HG03095 (cell line): ENCODE measurements around the gene CNTD1.
"Not testable (repeated sequence)": the region's sequence is repeated elsewhere in the genome, so short reads cannot be mapped to it uniquely, and the experiment has no call there.

Source experiments
- ATAC-seq: cut with Tn5 transposase; IDR thresholded peaks from one replicate; pipeline ENCODE4 v1.9.1; 2021; ENCODE audit warnings: moderate library complexity; ENCODE audit not compliant: unreplicated experiment

The CNTD1 gene, protein sequence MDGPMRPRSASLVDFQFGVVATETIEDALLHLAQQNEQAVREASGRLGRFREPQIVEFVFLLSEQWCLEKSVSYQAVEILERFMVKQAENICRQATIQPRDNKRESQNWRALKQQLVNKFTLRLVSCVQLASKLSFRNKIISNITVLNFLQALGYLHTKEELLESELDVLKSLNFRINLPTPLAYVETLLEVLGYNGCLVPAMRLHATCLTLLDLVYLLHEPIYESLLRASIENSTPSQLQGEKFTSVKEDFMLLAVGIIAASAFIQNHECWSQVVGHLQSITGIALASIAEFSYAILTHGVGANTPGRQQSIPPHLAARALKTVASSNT

GRCh38 chr17:42798383-42799380 is at the start of gene CNTD1, which contains the start of gene COA3:
Gene CNTD1, plus strand, starts transcription at chr17:42798861. Its CDS starts 207 bp downstream, at chr17:42799068.
Gene COA3, minus strand, starts transcription at chr17:42798704. Its CDS starts 23 bp downstream, at chr17:42798681.
- no peak for ATAC-seq

DNA sequence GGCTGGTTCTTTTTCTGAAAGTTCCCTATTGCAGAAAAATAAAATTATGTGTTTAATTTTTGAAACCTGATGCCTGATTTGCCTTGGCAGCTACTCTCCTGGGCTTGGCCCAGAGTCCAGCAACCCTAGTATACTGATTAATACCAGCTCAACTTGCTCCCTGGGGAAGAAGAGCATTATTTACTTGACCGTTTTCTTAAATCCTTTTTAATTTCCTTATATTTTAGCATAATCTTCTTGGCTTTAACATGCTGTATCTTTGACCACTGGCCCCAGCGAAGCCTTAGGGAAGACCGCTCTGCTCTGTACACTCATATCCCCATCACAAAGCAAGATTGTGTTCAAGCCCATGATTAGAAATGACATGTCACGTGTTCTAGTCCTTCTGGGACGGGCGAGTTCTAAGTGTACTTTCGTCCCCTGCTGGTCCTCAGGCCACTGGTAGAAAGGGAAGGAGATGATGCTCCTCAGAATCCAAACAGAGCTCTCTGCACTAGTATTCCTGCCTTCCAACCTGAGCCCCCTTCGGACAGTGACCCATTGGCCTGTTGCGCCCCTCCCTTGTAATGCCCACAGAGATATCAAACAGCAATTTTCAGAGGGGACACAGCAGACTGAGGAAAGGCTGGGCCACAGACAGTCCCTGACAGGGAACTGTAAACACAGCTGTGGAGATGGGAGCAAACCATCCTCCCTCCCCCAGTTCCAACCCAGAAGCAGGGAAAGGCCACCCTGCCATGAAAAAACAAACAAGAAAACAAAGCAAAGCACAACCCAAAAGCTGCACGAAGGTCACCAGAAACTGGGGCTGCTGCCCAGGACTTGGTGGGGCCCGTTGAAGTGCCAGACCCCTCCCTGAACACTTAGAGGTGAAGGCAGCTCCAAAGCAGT is 49.5 kb upstream of the CNTD1 start:
- ATAC-seq, result no peak

DNA sequence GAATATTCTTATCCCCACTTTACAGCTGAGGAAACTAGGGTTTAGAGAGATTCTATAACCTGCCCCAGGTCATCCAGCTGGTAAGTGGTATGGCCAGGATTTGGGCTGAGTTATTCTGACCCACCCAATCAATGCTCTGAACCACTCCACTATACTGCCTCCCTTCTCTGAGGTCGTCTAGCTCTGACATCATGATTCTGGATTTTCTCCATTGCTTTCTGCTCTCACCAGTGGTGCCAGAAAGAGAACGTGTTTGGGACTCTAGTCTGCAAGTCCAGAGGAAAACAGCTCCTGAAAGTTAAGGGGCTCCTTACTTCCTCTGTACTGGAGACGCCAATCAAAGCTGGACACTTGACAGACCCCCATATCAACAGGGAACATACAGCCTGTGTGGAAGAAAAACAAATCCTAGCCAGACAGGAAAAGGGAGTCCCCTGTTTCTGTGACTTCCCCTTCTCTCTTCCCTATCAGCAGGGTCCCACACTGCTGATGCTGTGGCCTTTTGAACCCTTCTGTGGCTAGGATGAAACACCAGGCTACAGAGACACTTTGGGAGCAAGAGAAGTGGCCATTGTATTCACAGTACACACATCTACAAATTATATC is 47.8 kb upstream of the CNTD1 start:
- no peak for ATAC-seq

- ATAC-seq, result no peak
These were observed 47.0 kb upstream of the CNTD1 start for GRCh38 chr17:42751628-42752027.

GRCh38 chr17:42754782-42755181 is 43.9 kb upstream of the CNTD1 start:
- no peak for ATAC-seq

DNA sequence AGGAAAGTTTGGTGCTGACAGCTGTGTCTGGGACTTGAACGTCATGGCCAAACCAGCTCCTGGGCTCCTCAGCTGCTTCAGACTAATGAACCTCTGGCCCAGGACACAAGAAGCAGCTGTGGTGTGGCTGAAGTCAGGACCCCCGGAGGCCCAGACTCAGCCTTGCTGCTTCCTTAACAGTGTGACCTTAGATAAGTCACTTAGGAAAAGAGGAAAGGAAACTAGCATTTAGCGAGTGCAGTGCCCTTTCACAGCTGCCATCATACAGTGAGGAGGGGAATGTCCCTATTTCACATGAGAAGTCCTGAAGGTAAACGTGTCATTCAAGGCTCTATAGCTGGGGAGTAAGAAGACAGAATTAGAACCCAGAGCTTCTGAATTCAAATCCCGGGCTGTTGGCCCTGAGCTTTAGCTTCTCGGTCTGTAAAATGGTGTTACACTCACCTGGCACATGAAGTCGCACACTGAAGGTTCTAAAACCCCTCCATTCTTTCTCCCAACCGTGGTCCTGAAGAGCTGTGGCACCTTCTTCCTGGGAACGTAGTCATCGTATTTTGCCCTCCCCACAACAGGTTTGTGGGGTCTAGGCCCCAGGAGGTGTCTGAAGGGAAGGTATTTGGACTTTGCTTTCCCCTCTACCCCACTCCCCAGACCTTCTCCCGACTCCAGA is 38.5 kb upstream of the CNTD1 start:
- ATAC-seq, result no peak

- ATAC-seq, result no peak
These were observed 37.7 kb upstream of the CNTD1 start, which contains the start of gene RAMP2 for GRCh38 chr17:42760652-42761581. Gene RAMP2, plus strand, starts transcription at chr17:42761227. Its CDS starts 35 bp downstream, at chr17:42761262.

DNA sequence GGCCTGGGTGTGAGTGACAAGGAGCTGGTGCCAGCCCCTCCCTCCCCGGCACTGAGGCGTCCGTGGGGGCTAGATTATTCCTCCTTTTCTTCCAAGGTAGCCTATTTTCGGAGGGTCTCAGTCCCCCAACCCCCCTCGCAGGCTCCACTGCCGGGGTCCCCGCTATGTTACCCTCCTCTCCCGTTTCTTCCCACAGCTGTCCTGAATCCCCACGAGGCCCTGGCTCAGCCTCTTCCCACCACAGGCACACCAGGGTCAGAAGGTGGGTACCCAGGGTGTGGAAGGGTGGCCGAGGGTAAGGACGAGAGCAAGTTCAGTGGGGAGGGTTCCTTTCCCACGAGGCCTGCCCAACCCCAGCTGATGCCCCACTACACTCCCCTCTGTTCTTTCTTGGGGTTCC is 37.0 kb upstream of the CNTD1 start:
- no peak for ATAC-seq

DNA sequence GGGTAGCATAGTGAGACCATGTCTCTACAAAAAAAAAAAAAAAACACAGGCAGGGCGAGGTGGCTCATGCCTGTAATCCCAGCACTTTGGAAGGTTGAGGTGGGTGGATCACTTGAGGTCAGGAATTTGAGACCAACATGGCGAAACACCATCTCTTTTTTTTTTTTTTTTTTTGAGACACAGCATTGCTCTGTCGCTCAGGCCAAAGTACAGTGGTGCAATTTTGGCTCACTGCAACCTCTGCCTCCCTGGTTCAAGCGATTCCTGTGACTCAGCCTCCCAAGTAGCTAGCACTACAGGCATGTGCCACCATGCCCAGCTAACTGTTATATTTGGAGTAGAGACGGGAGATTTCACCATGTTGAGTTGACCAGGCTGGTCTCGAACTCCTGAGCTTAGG is 32.5 kb upstream of the CNTD1 start:
- no peak for ATAC-seq

- ATAC-seq, result no peak
These were observed 31.1 kb upstream of the CNTD1 start for GRCh38 chr17:42767512-42767911.

GRCh38 chr17:42768006-42768405 is 30.7 kb upstream of the CNTD1 start:
- not testable (repeated sequence) for ATAC-seq

GRCh38 chr17:42769964-42770363 is 28.7 kb upstream of the CNTD1 start:
- ATAC-seq, result not testable (repeated sequence)

GRCh38 chr17:42772945-42773289 is 25.7 kb upstream of the CNTD1 start:
- ATAC-seq, result no peak

- ATAC-seq, result peak; percentile 52
These were observed 25.2 kb upstream of the CNTD1 start, which contains the start of gene VPS25 for GRCh38 chr17:42773290-42774035. Gene VPS25, plus strand, starts transcription at chr17:42773449. Its CDS starts 27 bp downstream, at chr17:42773476.

DNA sequence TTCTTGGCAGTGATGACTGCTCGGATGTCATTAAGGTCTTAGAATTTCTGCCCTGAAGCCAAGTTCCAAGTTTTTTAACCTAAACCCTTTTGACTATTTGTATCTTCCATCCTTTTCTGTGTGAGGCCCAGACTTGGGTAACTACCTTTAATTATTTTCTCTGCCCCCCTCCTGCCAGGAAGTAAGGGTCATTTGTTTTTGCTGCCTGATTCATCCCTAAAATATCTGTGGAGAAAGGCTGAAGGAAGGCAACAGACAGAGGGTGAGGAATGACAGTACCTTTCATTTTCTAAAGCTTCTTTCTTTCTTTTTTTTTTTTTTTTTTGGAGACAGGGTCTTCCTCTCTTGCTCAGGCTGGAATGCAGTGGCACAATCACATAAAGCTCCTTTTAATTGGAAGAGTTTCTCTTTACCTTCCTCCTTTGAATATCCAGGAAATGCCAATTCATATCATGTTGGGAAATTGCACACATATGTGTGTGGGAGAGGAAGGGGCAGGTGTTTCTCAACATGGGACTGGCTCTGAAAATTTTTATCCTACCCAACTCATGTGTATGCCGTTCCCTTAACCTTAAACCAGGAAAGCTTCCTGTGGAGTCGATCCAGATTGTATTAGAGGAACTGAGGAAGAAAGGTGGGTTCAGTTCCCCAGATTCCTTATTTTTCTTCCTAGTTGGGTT is 24.5 kb upstream of the CNTD1 start:
- ATAC-seq, result no peak

GRCh38 chr17:42775534-42776098 is 23.0 kb upstream of the CNTD1 start:
- ATAC-seq, result no peak

GRCh38 chr17:42778570-42778969 is 20.1 kb upstream of the CNTD1 start:
- no peak for ATAC-seq
